ENCODE results near the gene AP1G2.

Gene AP1G2

GRCh38 chr14:23570806-23571483, 3.4 kb upstream of the AP1G2 start:
- no peak for DNase-seq (ENCODE audit: low read depth)

GRCh38 chr14:23569443-23570151, 2.0 kb upstream of the AP1G2 start:
- no peak for DNase-seq (ENCODE audit: low read depth)

DNA sequence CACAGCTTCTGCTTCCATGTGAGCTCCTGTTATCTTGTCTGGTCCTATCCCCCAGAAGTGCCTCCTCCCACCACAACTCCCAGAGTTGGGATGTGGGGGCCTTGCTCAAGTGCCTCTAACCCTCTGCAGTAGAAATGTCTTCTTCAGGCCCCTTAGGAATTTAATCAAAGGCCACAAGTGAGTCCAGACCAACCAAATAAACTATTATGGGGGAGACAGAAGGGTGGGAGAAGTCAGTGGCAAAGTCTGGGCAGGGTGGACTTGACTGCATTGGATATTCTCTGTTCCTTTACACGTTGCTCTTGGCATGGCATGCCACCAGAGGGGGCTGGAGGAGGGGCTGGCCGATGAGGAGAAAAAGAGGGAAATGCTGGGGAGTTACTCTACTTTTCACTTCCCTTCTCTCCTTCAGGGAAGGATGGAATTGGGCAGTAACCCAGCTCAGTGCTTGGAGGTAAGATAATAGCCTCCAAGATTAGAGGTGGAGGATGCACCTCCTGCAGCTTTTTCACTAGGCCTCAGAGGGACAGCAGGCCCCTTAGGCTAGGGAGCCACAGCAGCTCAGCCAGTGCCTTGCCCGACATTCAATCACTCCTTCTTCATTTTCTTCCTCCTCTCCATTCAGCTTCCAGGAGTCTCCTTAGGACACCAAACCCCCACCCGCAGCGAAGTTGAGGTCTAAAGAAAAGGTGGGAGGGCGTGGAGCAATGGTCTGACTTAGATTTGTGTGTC, 1.2 kb upstream of the AP1G2 start:
- no peak for DNase-seq (ENCODE audit: low read depth)

- DNase-seq (ENCODE audit: low read depth), result no peak
These were observed 519 bp upstream of the AP1G2 start for GRCh38 chr14:23568021-23568599.

DNA sequence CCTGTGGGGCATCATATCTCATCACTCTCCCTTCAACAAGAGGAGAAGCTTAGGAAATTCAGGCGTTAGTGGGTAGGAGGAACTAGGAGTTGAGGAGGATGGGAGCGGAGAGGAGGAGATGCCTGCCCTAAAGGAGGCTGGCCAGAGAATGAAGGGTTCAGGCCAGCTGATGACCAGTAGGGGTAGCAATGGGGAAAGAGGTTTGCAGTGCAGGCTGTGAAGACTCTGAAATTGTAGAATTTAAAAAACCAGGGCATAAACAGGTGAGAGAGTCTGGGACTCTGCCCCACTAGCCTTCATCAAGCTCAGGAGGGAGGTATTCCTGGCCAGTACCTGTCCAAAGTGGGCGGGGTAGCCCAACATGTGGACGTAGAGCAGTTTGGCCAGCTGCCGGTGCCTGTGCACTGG, 809 bp downstream of the AP1G2 start:
- DNase-seq (ENCODE audit: low read depth), result no peak

DNA sequence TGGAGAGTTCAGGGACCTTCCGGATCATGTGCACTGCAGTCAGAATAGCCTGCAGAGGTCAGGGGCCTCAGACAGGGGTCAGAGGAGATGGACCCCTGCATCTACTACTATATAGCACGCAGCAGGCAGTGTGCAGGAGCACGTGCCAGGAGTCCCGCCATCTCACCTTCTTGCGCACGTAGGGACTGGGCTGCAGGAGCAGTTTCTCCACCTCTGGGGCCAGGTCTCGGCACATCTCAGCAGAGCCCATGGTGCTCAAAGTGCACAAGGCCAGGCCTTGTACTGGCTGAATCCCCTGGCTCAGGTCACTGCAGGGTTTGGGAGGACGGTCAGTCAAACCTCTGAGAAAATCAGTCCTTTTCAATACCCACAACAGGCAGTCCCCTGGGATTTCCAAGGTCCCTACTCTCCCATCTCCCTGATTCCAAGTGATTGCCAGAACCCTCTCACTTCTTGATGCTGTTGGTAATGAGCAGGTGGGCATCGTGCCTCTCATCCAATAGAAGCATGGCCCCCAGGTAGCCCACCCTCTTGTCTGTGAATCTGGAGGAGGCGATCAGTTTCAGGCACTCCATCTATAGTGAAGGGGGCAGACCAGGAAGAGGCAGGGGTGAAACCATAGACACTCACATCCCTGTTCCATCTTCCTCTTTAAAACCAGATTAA, 1.3 kb downstream of the AP1G2 start:
- no peak for DNase-seq (ENCODE audit: low read depth)

- no peak for DNase-seq (ENCODE audit: low read depth)
These were observed 2.0 kb downstream of the AP1G2 start for GRCh38 chr14:23565626-23566025.

DNA sequence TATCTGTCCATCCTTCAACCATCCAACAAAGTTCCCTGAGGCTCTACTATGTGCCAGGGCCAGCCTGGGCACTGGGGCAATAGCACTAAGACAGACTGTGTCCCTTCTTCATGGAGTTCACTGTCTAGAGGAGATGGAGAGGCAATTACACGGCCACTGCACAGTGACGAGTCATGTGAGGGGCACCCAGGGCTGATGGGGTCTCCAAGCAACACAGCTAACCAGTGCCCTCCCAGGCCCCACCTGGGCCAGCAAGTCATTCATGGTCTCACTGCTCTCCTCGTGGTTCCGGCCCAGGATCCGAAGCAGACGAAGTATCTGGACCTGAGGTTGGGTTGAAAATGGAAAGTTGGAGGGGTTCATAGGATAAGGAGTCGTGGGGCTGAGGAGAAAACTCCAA, 2.7 kb downstream of the AP1G2 start:
- DNase-seq (ENCODE audit: low read depth), result no peak

- DNase-seq (ENCODE audit: low read depth), result no peak
These were observed 3.3 kb downstream of the AP1G2 start for GRCh38 chr14:23564181-23564812.

DNA sequence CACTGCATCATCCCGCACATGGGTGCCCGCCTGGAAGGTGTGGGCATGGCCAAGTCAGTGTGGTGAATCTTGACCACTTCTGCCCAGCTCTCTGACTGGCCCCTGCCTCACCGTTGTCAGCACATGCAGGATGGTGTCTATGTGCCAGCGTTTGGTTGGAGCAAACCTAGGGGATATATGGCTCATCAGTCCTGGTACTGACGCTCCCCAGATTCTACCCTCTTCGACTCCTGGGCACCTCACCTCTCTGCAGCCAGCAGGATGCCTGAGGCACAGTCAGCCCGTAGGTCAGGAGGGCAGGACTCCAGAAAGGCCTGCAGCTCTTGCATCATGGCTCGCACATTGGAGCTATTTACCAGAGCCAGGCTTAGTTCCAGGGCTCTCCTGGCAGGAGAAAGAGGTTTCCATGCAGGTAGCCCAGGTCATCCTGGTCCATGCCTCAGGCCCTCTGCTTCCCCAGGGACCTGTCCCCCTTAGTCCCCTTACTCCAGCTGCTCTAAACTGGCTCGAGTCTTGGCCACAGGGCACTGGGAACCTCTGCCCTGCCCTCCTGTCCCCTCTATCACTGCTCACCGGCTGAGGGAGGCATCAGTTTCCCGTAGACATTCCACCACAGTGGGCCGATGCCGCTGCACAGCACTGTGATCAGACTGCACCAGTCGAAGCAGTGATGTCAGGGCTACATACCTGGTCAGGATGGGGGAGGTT, 4.0 kb downstream of the AP1G2 start:
- no peak for DNase-seq (ENCODE audit: low read depth)

GRCh38 chr14:23562822-23563472, 4.6 kb downstream of the AP1G2 start:
- no peak for DNase-seq (ENCODE audit: low read depth)

GRCh38 chr14:23561873-23562821, 5.4 kb downstream of the AP1G2 start:
- no peak for DNase-seq (ENCODE audit: low read depth)

DNA sequence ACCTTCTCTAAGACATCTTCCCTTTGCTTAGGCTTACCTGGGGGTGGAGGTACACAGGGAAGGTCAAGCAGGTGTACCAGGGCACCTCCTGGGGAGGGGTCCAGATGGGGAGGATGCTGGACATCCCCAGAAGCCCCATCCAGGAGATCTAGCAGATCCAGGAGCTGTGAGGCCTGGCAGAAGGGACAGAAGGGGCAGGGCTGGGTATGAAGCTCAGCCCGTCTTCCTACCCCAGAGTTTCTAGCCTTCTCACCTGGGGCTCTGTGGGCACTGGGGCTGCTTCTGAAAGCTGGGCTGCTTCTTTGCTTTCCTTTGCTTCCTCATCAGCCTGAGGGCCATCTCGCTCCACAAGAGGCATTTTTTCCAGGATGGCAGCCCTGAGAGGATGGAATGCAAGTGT, 6.3 kb downstream of the AP1G2 start:
- DNase-seq (ENCODE audit: low read depth), result no peak

DNA sequence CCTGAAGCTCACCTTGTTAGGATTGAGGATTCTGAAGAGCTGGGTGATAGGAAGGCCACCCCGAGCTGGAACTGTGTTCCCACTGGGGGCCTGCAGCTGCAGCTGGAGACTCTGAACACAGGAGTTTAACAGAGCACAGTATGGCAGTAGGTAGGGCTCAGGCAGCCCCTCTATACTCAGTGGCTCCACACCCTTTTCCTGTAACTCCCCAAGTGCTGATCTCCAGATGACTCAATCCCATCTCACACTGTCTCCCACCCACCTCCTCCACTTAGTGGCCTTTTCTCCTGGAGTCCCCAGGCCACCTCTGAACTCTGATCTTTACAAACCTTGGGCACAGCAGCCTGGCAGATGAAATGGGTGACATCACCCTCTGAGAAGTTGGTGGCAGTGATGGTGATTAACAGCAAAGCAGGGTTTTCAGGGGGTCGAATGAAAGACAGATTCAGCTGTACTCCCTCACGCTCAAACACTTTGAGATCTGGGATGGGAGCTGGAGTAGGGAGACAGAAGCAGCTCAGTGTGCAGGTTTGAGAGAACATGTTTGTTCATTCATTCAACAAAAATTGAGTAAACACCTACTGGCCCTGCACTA, 7.6 kb downstream of the AP1G2 start:
- no peak for DNase-seq (ENCODE audit: low read depth)

GRCh38 chr14:23559010-23559925, 8.3 kb downstream of the AP1G2 start:
- DNase-seq (ENCODE audit: low read depth), result peak; percentile 48

DNA sequence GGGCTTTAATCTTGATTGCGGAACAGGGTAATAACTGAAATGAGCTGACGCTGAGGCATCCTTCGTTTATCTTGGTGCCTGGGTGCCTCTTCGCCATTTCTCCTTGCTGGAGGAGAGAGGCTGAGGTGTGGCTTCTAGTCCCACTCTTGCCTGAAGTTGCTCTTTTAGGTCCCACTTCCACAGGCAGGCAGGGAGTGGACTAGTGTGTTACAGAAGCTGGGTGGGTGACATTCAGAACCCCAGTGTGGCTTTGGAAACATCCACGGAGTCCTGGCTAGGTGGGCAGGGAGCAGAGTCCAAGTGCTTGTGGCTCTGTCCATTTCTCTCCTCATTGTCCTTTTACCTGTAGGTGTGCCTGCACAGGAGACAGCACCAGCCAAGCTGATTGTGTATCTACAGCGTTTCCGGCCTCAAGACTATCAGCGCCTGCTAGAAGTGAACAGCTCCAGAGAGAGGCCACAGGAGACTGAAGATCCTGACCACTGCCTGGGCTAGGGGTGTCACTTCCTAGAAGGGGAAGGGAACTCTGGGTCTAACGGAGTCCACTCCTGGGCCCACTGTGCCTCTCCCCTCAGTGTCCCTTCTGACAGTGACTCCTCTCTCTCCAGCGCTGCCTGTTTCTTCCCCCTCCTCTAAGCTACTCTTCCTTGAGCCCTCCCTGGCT, 9.1 kb downstream of the AP1G2 start:
- no peak for DNase-seq (ENCODE audit: low read depth)

GRCh38 chr14:23557946-23558345, 9.6 kb downstream of the AP1G2 start:
- DNase-seq (ENCODE audit: low read depth), result no peak
